ENCODE results near the gene TNFRSF14.

Gene TNFRSF14

GRCh38 chr1:2520806-2521205 lies 35.4 kb upstream of the TNFRSF14 start:
- DNase-seq (ENCODE audit: low read depth), result no peak
- H3K4me3 ChIP-seq (ENCODE audit: control insufficient read depth, low read depth, low read length), result no peak overlapping the region
- TF ChIP-seq, protein P1, sequence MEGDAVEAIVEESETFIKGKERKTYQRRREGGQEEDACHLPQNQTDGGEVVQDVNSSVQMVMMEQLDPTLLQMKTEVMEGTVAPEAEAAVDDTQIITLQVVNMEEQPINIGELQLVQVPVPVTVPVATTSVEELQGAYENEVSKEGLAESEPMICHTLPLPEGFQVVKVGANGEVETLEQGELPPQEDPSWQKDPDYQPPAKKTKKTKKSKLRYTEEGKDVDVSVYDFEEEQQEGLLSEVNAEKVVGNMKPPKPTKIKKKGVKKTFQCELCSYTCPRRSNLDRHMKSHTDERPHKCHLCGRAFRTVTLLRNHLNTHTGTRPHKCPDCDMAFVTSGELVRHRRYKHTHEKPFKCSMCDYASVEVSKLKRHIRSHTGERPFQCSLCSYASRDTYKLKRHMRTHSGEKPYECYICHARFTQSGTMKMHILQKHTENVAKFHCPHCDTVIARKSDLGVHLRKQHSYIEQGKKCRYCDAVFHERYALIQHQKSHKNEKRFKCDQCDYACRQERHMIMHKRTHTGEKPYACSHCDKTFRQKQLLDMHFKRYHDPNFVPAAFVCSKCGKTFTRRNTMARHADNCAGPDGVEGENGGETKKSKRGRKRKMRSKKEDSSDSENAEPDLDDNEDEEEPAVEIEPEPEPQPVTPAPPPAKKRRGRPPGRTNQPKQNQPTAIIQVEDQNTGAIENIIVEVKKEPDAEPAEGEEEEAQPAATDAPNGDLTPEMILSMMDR (IDR thresholded peaks at IDR 0.05; ENCODE audit: control insufficient read depth, insufficient read depth, low read depth, low read length, missing control alignments), result no peak

DNA sequence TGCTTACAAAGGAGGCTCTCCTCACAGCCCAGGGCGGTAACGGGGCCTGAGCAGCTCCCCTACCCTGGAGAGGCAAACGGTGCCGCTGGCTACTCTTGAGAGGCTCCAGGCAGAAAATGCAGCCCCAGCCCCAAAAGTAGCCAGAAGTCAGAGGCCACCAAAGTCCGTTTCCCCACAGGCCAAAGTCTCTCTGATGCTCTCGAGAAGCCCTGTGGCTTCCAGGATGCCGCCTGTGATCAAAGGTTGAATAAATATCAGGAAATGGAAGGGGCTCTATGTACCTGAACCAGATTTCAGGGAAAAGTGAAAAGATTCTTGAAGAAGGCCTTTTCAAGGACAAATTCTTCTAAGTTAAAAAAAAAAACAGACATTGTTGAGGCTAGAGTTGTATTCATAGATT lies 33.9 kb upstream of the TNFRSF14 start:
- TF ChIP-seq, protein P1 (IDR thresholded peaks at IDR 0.05; ENCODE audit: control insufficient read depth, insufficient read depth, low read depth, low read length, missing control alignments), result no peak
- H3K4me3 ChIP-seq (ENCODE audit: control insufficient read depth, low read depth, low read length), result no peak overlapping the region
- no peak for DNase-seq (ENCODE audit: low read depth)

- no peak for DNase-seq (ENCODE audit: low read depth)
- TF ChIP-seq, protein P1 (IDR thresholded peaks at IDR 0.05; ENCODE audit: control insufficient read depth, insufficient read depth, low read depth, low read length, missing control alignments), result no peak
- no peak overlapping the region for H3K4me3 ChIP-seq (ENCODE audit: control insufficient read depth, low read depth, low read length)
These were observed 32.8 kb upstream of the TNFRSF14 start for GRCh38 chr1:2523191-2523890.

DNA sequence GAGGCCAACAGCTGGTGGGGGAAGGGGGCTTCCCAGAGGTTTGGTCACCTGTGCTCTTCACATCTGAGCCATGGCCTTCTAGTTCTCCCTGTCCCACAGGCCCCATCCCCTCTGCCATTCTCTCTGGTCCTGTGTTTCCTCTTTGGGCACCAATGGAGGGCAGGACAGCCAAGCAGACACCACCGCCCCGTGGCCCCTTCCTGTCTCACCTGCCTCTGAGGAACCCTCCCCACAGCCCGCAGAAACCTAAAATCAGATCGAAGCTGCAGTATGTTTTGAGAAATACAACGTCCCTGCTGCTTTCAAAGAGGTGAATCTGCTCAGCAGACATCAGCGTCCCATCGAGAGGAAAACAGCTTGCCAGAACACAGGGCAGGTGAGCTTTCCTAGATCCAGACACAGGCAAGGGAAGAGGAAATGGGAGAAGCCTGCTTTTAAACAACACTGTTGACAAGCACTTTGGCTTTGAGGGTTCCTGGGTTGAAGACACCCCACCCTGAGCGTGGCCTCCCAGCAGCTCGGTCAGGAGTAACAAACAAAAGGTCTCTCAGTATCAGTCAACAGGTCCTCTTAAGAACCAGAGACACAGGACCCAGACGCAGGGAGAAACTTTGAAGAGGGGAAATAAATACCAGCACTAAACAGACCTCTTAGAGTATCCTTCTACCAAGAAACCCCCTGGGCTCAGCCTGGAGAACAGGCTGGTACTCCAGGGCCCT lies 32.1 kb upstream of the TNFRSF14 start:
- no peak for DNase-seq (ENCODE audit: low read depth)
- no peak overlapping the region for H3K4me3 ChIP-seq (ENCODE audit: control insufficient read depth, low read depth, low read length)
- TF ChIP-seq, protein P1 (IDR thresholded peaks at IDR 0.05; ENCODE audit: control insufficient read depth, insufficient read depth, low read depth, low read length, missing control alignments), result no peak

DNA sequence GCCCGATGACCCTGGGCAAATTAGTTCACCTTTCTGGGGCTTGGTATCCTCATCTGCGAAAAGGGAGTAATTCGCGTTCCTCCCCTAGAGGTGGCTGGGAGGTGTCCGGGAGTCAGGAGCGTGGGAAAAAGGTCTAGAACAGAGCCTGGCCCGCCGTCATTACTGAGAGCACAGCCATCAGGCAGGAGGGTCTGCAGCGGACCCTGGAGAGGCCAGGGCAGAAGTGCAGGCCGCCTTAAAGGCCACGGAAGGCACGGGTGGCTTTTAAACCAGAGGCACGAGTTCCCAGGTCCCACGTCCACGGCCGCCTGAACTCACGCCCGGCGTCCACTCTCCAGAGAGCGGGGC lies 30.6 kb upstream of the TNFRSF14 start:
- DNase-seq (ENCODE audit: low read depth), result no peak
- TF ChIP-seq, protein P1 (IDR thresholded peaks at IDR 0.05; ENCODE audit: control insufficient read depth, insufficient read depth, low read depth, low read length, missing control alignments), result no peak
- peak overlapping the region; percentile 77 for H3K4me3 ChIP-seq (ENCODE audit: control insufficient read depth, low read depth, low read length)

GRCh38 chr1:2525920-2526823 lies 30.0 kb upstream of the TNFRSF14 start, which contains the start of gene PANK4:
Gene PANK4, minus strand, starts transcription at chr1:2526596. Its CDS starts 9 bp downstream, at chr1:2526587.
- peak within 1 kb of the TSS; percentile 77 for H3K4me3 ChIP-seq (ENCODE audit: control insufficient read depth, low read depth, low read length)
- TF ChIP-seq, protein P1 (IDR thresholded peaks at IDR 0.05; ENCODE audit: control insufficient read depth, insufficient read depth, low read depth, low read length, missing control alignments), result no peak
- DNase-seq (ENCODE audit: low read depth), result peak; percentile 68

Data from AG09309 (cell line).